K562 (cell line): ENCODE data around the gene PPP2R2B. TPM values are rescaled to one million over a fixed set of nuclear protein-coding genes. Genes with fewer than 3 reads are reported as not detected.

Experiments
- BRD4 ChIP-seq: fragments of 200-600 bp; sonication (generic); IDR thresholded peaks from 2 replicates; pipeline ENCODE4 v1.6.1; 2017; ENCODE audit warnings: inconsistent platforms
- HDAC2 ChIP-seq: fragments of 450-650 bp; IDR thresholded peaks from 2 replicates; pipeline ENCODE4 v1.6.1; 2016; ENCODE audit warnings: mild to moderate bottlenecking
- SPI1 ChIP-seq: IDR thresholded peaks from 2 replicates; pipeline ENCODE4 v1.6.1; 2011; ENCODE audit warnings: low read depth, low read length, control low read depth, borderline replicate concordance
- STAG1 ChIP-seq: sonication (generic); formaldehyde crosslinking; IDR thresholded peaks from 2 replicates; pipeline ENCODE4 v1.5.0; 2020; ENCODE audit warnings: missing genetic modification reagents, borderline replicate concordance
- ZFP36 ChIP-seq: fragments of 150-350 bp; IDR thresholded peaks from 2 replicates; pipeline ENCODE4 v1.6.1; 2018; ENCODE audit warnings: low read length, low read depth; ENCODE audit not compliant: partially characterized antibody
- polyA plus RNA-seq, 8 experiments: library from polyadenylated mRNA; depleted of rRNA in 4 of 8; stranded (reverse) in 5 of 8; unstranded in 3 of 8; fragments of >200 nt; fragmentation: Nextera tagmentation in 2 of 8; fragmentation: Illumina TruSeq in 1 of 8; extraction: Ambion mirVana in 2 of 8; extraction: Trizol in 1 of 8; gene quantifications; 2 replicates each; pipeline versions ENCODE4 v1.2.1 to v1.2.3, GENCODE V29; 2011 to 2014; ENCODE audit warnings: inconsistent platforms in 1 of 8, missing spikeins in 1 of 8
- small RNA-seq: library from RNA; depleted of rRNA; stranded (forward); fragments of <200 nt; gene quantifications from one replicate; pipeline ENCODE3, GENCODE V24; 2014
- total RNA-seq, 7 experiments: library from RNA; depleted of rRNA in 6 of 7; stranded (reverse); fragments of >200 nt in 6 of 7; fragmentation: Illumina TruSeq in 2 of 7; extraction: Trizol in 2 of 7; gene quantifications; 2 replicates each; pipeline versions ENCODE4 v1.2.1 to v1.2.3, GENCODE V29; 2011 to 2021; ENCODE audit warnings: low replicate concordance in 1 of 7
- TF ChIP-seq, protein P1 (sequence below): fragments of 450-650 bp; formaldehyde crosslinking; IDR thresholded peaks from 2 replicates; pipeline ENCODE4 v1.4.0; 2020; ENCODE audit warnings: mild to moderate bottlenecking, moderate library complexity

PPP2R2B gene
- total and polyA plus RNA-seq, 9 of the 15 experiments (the other 6 are each of a cell fraction or from before 2014, with no cell fraction given) = not detected

DNA sequence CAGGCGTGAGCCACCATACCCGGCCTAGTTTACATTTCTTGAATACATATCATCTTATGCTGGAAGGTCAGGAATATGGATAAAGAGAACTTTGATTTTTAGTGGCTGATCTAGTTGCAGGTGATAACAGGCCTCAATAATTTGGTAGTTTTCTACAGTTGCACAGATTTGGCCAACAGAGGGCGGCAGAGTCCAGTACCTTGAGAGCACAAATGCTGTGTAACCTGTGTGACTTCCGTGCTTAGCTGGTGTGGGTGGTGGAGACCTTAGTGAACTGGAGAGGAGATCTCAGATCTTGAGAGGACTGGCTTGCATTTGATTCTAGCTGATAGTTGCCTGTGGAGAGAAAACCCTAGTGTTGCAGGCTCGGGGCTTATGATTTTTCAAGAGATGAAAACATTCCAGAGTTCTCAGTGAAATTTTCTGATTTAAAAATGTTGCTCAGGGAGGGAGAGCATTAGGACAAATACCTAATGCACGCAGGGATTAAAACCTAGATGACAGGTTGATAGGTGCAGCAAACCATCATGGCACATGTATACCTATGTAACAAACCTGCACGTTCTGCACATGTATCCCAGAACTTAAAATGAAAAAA, 345.2 kb downstream of the PPP2R2B start (continued):
- TF ChIP-seq SPI1 (peak; percentile 40; the same call in 1 of the 2 replicates), HDAC2 (no peak), ZFP36 (peak; percentile 53), STAG1 (CRISPR knock-in tag) (peak; percentile 38; the same call in 1 of the 2 replicates), BRD4 (no peak)
- TF ChIP-seq, protein P1, sequence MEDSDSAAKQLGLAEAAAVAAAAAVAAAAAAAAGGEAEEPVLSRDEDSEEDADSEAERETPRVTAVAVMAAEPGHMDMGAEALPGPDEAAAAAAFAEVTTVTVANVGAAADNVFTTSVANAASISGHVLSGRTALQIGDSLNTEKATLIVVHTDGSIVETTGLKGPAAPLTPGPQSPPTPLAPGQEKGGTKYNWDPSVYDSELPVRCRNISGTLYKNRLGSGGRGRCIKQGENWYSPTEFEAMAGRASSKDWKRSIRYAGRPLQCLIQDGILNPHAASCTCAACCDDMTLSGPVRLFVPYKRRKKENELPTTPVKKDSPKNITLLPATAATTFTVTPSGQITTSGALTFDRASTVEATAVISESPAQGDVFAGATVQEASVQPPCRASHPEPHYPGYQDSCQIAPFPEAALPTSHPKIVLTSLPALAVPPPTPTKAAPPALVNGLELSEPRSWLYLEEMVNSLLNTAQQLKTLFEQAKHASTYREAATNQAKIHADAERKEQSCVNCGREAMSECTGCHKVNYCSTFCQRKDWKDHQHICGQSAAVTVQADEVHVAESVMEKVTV (CRISPR knock-in tag) = peak; percentile 47; the same call in 1 of the 2 replicates

Small RNA genes within 50 kb of the gene (small RNA-seq; reads per million reads assigned to genes)
- gene RN7SL791P = not detected
